Brain microvascular endothelial cell (primary cell): Measurements from ENCODE around the gene DHX9.

Source experiments
- DNase-seq: peaks from one replicate; pipeline ENCODE4 v3.0.0-alpha.2; 2020
- H3K27ac ChIP-seq: fragments of 250-450 bp; sonication (Bioruptor Pico); 2 replicates; pipeline ENCODE4 v1.5.1; 2020; ENCODE audit warnings: mild to moderate bottlenecking, moderate library complexity
- H3K27me3 ChIP-seq: fragments of 250-450 bp; sonication (Bioruptor Pico); replicated peaks from 2 replicates; pipeline ENCODE4 v1.5.1; 2020; ENCODE audit warnings: mild to moderate bottlenecking
- H3K36me3 ChIP-seq: fragments of 250-450 bp; sonication (Bioruptor Pico); replicated peaks from 2 replicates; pipeline ENCODE4 v1.5.1; 2020; ENCODE audit warnings: mild to moderate bottlenecking
- H3K4me3 ChIP-seq: 2 replicates; pipeline ENCODE4 v1.5.1; 2011; ENCODE audit warnings: low read depth, mild to moderate bottlenecking, control low read depth, low read length, moderate library complexity
- CTCF ChIP-seq: IDR thresholded peaks from 2 replicates; pipeline ENCODE4 v1.5.1; 2011; ENCODE audit warnings: low read depth, mild to moderate bottlenecking, moderate library complexity, low read length, control low read depth, inconsistent platforms; ENCODE audit errors: missing control alignments
- in situ Hi-C: cut with HindIII; loops from 2 replicates; pipeline ENCODE4 v1.10.0; 2017; ENCODE audit warnings: low sequenced_read_pairs, low pct_ligation_motif_present

DHX9 gene

GRCh38 chr1:182913401-182913800 lies 74.3 kb downstream of the DHX9 start:
- no peaks in the 10 kb centered on the region for H3K27me3 ChIP-seq
- in situ Hi-C loops = no loop called here
- no peak for DNase-seq
- H3K36me3 ChIP-seq = no peaks in the 10 kb centered on the region
- no peak overlapping the region for H3K27ac ChIP-seq
- TF ChIP-seq CTCF = no peak
- H3K4me3 ChIP-seq = no peak overlapping the region

- no peak for DNase-seq
- H3K36me3 ChIP-seq = no peaks in the 10 kb centered on the region
- in situ Hi-C loops = no loop called here
- H3K27ac ChIP-seq = no peak overlapping the region
- H3K4me3 ChIP-seq = no peak overlapping the region
- H3K27me3 ChIP-seq = no peaks in the 10 kb centered on the region
- no peak for TF ChIP-seq CTCF
Measured at GRCh38 chr1:182917378-182917777, 78.2 kb downstream of the DHX9 start.

- H3K27ac ChIP-seq = no peak overlapping the region
- no peaks in the 10 kb centered on the region for H3K27me3 ChIP-seq
- in situ Hi-C loops = no loop called here
- no peak for DNase-seq
- H3K36me3 ChIP-seq = no peaks in the 10 kb centered on the region
- no peak overlapping the region for H3K4me3 ChIP-seq
- no peak for TF ChIP-seq CTCF
Measured at GRCh38 chr1:182925661-182926060, 86.5 kb downstream of the DHX9 start.

GRCh38 chr1:182927693-182928433 lies 88.7 kb downstream of the DHX9 start:
- no peak for TF ChIP-seq CTCF
- no peaks in the 10 kb centered on the region for H3K27me3 ChIP-seq
- no peak overlapping the region for H3K4me3 ChIP-seq
- in situ Hi-C loops = no loop called here
- H3K36me3 ChIP-seq = no peaks in the 10 kb centered on the region
- no peak for DNase-seq
- no peak overlapping the region for H3K27ac ChIP-seq

GRCh38 chr1:182930985-182931384 lies 91.8 kb downstream of the DHX9 start:
- Histone ChIP-seq H3K27me3 (no peaks in the 10 kb centered on the region), H3K4me3 (no peak overlapping the region), H3K27ac (no peak overlapping the region), H3K36me3 (no peaks in the 10 kb centered on the region)
- TF ChIP-seq CTCF = no peak
- no peak for DNase-seq
- in situ Hi-C loops = no loop called here

- DNase-seq = no peak
- no peaks in the 10 kb centered on the region for H3K27me3 ChIP-seq
- H3K27ac ChIP-seq = no peak overlapping the region
- H3K36me3 ChIP-seq = no peaks in the 10 kb centered on the region
- in situ Hi-C loops = no loop called here
- no peak for TF ChIP-seq CTCF
- H3K4me3 ChIP-seq = no peak overlapping the region
Measured at GRCh38 chr1:182935716-182936115, 96.6 kb downstream of the DHX9 start.
